Measurements from ENCODE around the gene NR5A2. TPM values are rescaled to one million over a fixed set of nuclear protein-coding genes. Genes with fewer than 3 reads are reported as not detected.

The NR5A2 gene
- total RNA-seq, 1 donor = not detected

- H3K4me3 ChIP-seq (ENCODE audit: low read depth, low read length) = no peak overlapping the region
- TF ChIP-seq CTCF (IDR thresholded peaks at IDR 0.05; ENCODE audit: insufficient read depth, low read depth, low read length) = no peak
- DNase-seq (ENCODE audit: low read depth) = no peak
Measured at GRCh38 chr1:200223613-200224012, 196.1 kb downstream of the NR5A2 start.

DNA sequence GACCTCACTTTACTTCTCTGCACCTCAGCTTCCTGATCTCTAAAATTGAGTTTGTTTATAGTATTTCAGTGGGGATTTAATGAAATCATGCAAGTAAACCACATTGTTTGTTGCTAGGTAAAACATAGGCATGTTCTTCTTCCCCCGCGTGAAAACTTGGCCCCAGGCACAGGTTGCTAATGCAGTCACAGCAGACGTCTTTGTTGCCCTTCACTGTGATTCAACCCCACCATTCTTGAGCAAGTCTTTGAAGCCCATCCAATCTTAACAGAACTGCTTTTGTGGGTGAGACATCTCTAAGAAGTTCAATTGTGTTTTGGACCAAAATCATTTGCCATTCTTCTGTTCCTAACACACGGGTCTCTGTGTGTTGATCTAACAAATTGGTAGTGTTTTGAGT, 196.8 kb downstream of the NR5A2 start:
- TF ChIP-seq CTCF (IDR thresholded peaks at IDR 0.05; ENCODE audit: insufficient read depth, low read depth, low read length) = no peak
- DNase-seq (ENCODE audit: low read depth) = peak; percentile 21
- H3K4me3 ChIP-seq (ENCODE audit: low read depth, low read length) = no peak overlapping the region

GRCh38 chr1:200226268-200226968, 198.9 kb downstream of the NR5A2 start:
- DNase-seq (ENCODE audit: low read depth) = peak; percentile 13
- TF ChIP-seq CTCF (IDR thresholded peaks at IDR 0.05; ENCODE audit: insufficient read depth, low read depth, low read length) = no peak

GRCh38 chr1:200226969-200227303, 199.4 kb downstream of the NR5A2 start:
- H3K4me3 ChIP-seq (ENCODE audit: low read depth, low read length) = no peak overlapping the region
- DNase-seq (ENCODE audit: low read depth) = no peak
- TF ChIP-seq CTCF (IDR thresholded peaks at IDR 0.05; ENCODE audit: insufficient read depth, low read depth, low read length) = no peak

More at GRCh38 chr1:200226268-200226968, 198.9 kb downstream of the NR5A2 start:
- no peak overlapping the region for H3K4me3 ChIP-seq (ENCODE audit: low read depth, low read length)

Small RNA genes within 50 kb of the gene (small RNA-seq; reads per million reads assigned to genes)
- not detected for gene RNU6-570P
- not detected for gene RNU6-609P
- gene RNU6-716P = not detected

Data from fibroblast of villous mesenchyme (primary cell).